HG03558 (cell line): ENCODE data around the gene AKTIP.
"Not testable (repeated sequence)": the region's sequence is repeated elsewhere in the genome, so short reads cannot be mapped to it uniquely, and the experiment has no call there.

Source experiments
- ATAC-seq: cut with Tn5 transposase; IDR thresholded peaks from one replicate; pipeline ENCODE4 v1.9.1; 2021; ENCODE audit warnings: moderate number of reproducible peaks; ENCODE audit not compliant: unreplicated experiment; ENCODE audit errors: extremely low read depth

The AKTIP gene

DNA sequence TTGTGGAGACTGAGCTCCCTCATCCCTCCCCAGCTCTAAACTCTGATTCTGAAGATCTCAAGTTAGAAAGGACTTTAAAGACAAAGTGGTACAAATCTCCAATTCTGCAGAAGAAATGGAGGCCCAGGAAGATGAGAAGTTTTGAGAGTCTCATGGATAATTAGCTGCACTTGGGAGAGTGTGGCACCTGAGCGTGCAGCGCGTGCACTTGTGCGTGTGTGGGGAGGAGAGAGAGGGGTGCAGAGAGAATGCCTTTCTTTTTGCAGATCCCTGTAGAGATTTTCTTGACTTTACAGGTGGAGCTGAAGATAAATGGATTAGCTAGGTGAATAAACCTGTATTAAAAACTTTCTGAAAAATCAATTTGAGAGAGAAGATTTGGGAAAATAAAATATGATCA lies 14.8 kb upstream of the AKTIP start:
- no peak for ATAC-seq

DNA sequence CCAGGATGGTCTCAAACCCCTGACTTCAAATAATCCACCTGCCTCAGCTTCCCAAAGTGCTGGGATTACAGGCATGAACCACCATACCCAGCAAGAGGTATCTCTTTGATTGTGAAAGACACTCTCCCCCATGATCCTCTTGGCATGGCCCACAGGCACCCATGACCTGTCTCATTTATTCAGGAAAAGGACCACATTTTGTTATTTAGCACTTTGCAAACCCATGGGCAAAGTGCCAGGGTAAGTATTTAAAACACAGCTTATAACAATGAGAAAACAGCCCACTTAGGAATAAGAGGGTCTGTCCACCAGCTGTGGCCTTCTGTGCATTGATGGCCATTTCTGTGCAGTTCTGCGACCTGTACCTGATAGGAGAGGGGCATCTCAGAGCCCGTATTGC lies 12.8 kb upstream of the AKTIP start:
- no peak for ATAC-seq

DNA sequence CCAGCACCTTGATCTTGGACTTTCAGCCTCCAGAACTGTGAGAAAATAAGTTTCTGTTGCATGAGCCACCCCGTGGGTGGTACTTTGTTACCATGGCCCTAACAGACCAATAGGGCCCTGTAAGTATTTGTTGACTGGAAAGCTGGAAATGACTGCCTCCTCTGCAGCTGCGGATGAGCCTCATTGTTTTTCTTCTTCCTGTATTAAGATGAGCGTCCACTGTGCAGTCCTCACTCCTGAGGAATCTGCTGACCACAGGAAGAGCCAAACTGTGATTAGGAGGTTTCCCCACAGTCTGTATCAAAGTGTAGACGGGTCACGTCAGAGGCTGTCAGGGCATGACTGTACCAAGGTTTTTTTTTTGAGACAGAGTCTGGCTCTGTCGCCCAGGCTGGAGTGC lies 12.2 kb upstream of the AKTIP start:
- ATAC-seq, result no peak

DNA sequence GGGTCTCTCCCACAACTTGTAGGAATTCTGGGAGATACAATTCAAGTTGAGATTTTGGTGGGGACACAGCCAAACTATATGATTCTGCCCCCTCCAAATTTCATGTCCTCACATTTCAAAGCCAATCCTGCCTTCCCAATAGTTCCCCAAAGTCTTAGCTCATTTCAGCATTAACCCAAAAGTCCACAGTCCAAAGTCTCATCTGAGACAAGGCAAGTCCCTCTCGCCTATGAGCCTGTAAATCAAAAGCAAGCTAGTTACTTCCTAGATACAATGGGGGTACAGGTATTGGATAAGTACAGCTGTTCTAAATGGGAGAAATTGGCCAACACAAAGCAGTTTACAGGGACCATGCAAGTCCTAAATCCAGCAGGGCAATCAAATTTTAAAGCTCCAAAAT lies 9.8 kb upstream of the AKTIP start:
- not testable (repeated sequence) for ATAC-seq

DNA sequence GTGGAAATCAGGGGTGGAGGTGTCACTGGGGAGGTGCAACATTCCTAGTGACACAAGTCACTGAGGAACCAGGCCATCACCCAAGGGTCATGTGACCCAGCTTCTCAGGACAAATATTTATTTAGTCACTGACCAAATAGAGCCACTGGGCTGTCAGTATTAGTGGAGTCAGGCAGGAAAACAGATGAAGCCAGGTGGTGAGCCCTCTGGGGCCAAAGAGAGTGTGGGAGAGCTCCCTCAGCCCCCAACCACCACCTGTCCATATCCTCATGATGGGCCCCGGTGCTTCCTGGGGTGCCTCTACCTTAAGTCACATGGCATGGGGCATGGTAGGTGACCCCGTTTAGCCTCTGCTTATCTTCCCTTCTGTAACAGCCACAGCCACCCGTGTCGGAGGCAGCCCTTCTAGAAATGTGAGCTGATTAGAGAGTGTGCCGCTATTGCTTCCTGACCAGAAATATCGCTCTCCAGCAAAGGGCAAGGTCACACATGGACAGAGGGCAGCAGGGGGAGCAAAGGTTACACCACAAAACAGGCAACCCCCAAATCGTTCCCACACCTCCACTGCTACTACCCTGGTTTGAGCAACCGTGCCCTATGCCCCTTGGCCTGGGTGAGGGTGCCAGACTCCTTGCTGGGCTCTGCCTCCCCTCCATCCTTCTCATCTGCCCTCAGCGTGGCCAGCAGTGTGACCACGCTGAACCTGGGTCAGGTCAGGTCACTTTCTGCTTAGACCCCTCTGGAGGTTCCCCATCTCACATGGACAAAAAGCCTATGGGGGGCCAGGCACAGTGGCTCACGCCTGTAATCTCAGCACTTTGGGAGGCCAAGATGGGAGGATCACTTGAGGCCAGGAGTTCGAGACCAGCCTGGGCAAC lies 8.6 kb upstream of the AKTIP start:
- ATAC-seq, result no peak

DNA sequence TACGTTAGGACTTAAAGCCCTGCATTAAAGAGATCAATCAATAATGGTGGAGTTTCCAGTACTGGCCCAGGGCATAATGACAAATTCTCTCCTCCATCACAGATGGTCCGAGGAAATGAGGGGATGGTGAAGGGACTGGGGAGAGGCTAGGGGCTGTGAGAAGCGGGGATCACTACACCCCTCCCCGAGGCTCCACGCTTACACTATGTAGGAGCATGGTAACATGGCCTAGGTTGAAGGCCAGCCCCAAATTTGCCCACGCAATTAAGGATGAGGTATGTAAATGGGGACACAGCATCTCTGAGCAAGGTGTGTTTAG lies 8.0 kb upstream of the AKTIP start:
- no peak for ATAC-seq

DNA sequence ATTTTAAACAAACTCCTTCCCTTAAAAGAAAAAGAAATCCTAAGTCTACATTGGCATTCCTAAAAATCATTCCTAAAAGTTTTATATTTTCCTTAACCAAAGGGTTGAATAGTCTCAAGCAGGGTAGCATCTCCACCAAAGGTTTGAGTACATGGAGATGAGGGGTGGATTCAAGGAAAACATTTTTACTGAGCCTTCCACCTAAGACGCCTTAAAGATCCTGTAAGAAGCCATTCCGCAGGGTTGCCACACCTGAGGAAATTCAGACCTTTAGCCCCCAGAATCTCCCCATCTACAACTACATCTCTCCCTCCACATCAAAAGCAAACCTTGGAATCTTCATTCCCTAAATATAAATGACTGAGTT lies 7.7 kb upstream of the AKTIP start:
- ATAC-seq, result no peak

DNA sequence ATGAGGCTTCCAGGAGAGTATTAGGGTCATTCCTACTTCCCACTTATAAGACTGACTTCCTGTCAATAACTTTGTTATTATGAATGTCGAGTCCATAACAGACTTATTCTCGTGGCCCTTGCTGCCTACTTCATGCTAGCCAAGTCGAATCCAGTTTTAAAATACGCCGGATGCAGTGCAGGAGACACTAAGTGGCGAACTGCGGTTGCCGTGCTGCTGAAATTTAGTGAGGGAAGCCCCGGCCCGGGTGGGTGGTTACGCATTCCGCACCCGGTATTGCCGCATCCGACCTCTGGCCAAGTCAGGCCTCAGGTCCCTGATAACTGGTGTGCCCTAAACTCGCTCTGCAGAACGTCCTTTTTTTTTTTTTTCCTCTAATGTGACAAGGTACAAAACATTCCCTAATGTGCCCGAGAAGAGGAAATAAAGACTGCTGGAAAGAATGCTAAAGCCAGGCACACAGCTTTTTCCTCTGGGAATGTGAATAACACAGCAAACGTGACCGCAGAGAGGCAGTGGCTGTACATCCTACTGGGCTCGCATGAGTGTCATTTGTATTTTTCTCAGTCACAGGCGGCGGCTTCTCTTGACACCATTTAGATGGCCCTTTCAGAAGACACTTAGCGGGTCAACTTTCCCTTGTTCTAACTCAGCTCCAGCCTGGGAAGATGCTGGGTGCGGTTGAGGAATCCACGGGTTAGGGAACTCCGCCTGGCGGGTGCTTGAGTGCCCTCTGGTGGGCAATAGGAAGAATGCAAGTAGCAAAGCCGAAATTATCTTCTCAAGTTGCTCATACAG lies 7.1 kb upstream of the AKTIP start:
- ATAC-seq, result no peak

DNA sequence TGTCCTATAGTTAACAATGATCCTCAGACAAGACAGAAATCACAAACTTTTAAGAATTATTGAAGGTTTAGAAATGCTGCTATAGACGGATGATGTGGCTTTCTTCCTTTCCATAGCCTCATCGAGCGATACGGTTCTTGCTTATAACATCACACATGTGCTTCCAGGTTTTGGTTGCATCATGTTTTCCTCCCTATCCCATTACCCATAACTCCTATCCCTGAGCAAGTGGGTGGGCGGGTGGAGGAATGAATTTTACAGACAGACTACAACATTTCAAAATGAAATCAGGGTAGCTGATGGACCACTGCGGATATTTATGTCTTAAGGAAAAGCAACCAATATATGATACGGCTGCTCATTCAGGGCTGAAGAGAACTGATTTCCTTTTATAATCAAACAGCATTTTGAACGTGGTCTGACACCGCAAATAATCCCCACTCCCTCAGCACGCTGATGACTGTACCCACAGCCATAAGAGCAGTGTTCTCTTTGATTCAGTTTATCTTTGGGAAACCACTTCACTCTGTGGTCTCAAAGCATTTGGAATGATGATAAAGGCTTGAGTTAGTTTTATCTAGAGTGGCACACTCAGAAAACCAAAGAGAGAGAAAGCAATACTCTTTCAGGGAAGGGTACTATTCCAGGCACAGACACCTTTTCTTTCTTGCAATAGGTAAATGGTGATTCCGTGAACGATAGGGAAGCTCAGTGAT lies 4.6 kb upstream of the AKTIP start:
- no peak for ATAC-seq

DNA sequence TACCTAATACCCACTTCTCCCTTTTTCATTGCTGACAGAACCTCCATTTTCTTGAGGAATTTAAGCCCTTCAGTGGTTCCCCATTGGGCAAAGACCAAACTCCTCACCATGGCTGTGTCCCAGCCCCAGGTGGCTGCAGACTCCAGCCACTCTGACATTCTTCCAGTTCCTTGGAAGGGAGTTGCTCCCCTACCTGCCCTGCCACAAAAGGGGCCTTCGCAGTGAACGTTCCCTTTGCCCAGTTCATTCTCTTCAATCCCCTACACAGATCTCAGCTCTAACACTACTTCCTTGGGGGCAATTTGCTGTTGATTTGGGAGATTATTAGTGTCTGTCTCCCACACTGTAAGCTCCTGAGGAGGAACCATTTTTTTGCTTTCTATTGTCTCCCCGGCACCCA lies 3.2 kb upstream of the AKTIP start:
- no peak for ATAC-seq

DNA sequence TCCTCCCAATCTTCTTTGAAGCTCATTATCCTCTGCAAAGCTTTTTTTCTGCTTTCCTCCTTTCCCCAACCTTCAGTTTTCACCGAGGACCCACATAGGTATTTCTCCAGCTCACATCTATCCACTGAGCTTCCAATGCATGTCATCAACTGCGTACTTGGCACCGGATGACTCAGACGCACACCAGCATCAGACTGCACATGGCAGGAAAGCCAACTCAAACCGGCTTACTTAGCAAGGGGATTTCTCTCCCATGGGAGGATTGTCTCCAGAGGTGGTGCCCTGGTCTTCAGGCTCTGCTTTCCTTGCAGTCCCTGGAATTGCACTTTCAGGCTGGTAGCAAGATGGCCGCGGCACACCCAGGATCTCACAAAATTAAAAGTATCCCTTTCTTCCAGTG lies 1.7 kb upstream of the AKTIP start:
- ATAC-seq, result no peak

DNA sequence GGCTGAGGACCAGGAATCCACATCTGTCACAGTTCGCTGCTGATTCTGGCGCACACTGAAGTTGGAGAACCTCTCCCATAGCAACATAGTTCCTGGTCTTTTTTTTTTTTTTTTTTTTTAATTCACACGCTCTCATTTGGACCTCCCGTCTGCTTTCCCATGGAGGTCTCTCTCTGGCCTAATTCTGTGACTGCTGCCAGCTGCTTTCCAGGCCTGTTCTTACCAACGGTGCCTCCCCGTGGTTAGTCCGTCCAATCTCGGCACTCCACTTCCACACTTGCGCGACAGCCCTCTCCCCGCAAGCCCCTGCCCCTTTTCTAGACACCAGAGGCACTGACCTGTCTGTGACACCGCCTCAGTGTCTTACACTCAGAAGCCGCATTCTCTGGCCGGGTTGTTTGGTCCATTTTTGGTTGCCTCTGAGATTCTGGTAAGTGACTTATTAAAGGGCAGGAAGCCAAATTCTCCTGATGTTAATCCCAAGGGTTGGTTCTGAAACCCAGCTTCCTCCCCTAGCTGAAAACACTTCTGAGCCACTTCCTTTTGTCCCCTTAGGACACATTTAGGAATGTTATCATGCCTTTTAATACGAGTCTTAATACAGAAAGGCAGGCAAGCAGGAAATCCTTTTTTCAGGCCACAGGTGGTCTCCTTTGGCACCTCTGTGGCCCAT lies 1.1 kb upstream of the AKTIP start:
- no peak for ATAC-seq

DNA sequence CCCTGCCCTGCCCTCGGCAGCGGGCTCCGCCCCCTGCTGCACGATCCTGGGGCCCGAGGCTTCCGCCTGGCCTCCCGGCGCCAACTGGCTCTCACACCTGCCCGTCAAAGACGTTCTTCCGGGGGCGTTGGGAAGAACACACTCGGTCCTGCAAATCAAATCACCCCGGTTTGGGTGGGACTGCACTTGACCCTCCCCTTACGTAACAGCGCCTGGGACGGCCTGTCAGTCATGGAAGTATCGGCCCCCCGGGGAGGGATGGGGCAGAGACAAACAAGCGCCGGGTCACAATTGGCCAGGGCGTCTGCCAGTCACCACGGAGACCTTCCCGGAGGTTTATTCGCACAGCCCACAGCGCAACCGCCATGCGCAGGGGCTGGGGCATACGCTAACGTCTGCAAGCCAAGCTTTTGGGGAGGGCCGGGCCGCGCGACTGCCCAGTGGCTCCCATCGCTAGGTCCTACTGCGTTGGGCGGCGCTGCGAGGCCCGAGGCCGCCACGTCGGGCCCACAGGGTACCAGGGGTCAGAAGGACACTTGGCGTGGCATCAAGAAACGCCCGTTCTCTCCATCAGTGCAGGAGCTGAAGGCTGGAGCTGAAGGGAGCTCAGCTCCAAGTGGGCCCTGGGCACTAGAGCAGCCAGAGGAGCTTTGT lies 388 bp upstream of the AKTIP start:
- ATAC-seq, result peak; percentile 93

DNA sequence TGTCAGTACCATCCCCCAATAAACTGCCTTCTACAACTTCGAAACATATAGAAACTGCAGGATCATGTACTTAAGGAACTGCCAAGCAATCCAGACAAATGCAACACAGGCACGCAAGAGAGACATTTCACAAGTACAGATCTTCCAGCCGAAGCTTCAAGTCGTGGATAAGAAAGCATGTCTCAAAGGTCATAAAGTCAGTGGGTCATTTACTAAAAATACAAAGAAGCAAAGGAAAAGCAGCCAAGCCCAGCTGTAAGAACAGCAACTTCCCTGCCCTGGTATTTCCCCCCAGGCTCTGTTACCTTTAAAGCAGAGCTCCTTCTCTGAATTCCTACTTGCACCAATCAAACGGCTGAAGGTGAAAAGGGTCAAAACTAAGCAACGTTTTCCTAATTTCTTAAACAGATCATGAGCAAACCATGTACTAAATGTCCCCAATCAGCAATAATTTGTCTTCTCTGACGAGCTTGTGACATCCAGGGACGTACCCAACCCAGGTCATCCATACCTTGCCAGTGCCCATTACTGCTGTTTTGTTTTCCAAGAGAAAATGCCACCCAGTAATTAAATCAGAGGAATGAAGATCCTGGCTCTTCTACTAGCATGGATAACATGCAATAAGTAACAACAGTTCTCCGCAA lies 1.7 kb downstream of the AKTIP start:
- no peak for ATAC-seq

DNA sequence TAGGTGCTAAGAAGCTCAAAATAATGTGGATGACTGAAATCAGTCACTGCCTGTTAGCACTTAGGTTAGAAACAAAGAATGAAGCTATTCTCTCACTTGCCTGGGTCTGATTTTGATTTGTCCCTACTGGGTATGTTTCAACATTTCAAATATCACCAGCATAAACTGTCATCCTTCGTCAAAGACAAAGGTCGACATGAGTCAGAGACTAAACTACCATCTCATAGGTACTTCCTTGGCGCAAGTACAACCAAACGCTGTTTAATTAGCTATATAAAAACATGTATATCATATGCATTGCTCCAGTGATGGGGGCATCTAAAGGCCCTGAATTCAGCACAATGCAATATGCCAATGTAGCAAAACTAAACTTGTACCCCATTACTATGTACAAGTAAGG lies 4.0 kb downstream of the AKTIP start:
- no peak for ATAC-seq

DNA sequence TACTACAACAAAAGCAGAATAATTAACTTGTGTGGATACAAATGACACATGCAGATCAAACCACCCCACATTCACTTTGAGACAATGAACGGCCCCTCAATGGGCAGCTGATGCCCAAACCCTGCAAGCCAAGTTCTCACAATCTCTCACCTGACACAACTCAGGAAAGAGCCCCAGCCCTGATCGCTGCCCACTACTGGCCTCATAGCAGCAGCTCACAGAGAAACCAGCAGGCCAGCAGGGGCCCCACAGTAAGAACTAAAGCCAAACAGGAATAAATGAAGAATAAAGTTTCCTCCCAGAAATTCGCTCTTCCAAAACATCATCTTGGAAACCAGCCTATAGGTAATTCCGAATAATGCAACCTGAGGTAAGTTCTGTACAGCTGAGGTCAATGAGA lies 7.7 kb downstream of the AKTIP start:
- no peak for ATAC-seq

DNA sequence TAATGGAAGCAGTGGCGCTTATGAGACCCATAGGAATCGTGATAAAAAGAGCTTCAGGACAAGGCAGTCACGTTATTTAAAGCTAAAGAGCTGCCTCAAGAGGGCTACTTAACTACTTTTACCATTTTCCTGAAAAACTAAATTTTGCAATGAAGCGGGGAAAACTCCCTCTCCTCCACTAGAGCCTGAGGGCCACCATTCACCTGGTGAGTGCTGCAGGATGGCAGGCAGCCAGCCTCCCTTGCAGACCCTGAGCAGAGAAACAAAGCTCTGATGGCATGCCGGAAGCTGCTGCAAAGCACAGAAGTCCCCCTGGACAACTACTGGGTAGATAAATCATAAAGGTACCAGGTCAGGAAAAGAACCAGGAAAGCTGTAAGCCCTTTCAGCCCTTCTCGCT lies 8.4 kb downstream of the AKTIP start:
- ATAC-seq, result no peak

DNA sequence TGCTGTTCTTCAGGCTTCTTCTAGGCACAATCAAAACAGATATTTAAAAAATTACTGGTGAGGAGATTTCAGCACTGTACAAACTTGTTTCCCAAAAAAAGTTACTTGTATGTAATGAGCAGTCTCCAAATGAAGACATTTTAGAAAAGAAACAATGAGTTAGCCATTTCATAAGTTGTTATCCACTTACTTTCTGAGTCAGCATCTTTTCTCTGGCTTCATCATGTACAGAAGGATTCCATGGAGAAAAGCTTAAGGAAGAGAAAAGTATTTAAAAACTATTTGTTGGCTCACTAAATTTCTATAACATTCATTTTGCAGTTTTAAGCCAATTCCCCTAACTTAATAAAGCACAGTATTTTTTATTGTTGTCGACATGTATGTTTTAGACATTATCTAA lies 10.5 kb downstream of the AKTIP start:
- ATAC-seq, result no peak

DNA sequence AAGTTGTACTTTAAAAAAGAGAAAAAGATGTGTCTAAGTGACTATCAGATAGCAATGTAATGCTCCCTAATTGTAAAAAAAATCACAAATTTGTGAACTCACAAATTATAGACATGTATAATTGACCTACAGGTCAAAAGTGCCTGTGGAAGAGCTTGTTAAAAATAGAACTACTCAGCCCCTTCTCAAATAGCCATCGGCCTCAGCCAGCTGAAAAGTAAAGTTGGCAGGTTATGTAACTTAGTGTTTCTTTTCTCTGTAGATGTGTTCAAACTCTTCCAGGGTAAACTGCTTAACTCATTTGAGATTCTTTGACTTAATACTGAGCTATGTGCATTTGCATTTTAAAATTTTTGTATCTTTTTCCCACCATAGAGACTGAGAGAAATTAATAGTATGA lies 13.3 kb downstream of the AKTIP start:
- ATAC-seq, result no peak

DNA sequence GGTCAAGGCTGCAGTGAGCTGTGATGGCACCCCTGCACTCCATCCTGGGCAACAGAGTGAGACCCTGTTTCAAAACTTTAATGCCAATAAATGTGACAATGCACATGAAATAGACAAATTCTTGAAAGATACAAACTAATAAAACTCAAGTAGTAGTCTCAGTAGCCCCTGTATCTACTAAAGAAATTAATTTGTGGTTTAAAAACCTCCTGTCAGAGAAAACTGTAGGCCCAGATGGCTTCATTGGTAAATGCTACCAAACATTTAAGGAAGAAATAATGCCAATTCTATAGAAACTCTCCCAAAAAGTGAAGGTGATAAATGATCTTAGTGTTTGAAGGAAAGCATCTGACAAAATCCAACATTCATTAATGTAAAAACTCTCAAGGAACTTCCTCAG lies 16.8 kb downstream of the AKTIP start:
- no peak for ATAC-seq
